H9 (cell line): ENCODE data around the gene CD59. TPM values are rescaled to one million over a fixed set of nuclear protein-coding genes. Genes with fewer than 3 reads are reported as not detected.
A peak's percentile ranks its signal among the peaks of the same experiment; 100 is the strongest.

Experiments used
- DNase-seq: peaks from one replicate; pipeline ENCODE4 v3.0.0-alpha.2; 2017
- H2AFZ ChIP-seq: one replicate; pipeline ENCODE4 v1.6.1; 2013; ENCODE audit warnings: mild to moderate bottlenecking, low read length, control low read depth, moderate library complexity
- H2AK5ac ChIP-seq: 2 replicates; pipeline ENCODE4 v1.6.1; 2013; ENCODE audit warnings: low read length, control low read depth, mixed read lengths; ENCODE audit not compliant: insufficient read length
- H2BK120ac ChIP-seq: one replicate; pipeline ENCODE4 v1.6.1; 2013; ENCODE audit warnings: low read depth, mild to moderate bottlenecking, low read length, control low read depth, inconsistent platforms; ENCODE audit not compliant: poor library complexity, severe bottlenecking
- H2BK12ac ChIP-seq: 2 replicates; pipeline ENCODE4 v1.6.1; 2013; ENCODE audit warnings: low read length, control low read depth, mixed read lengths, low read depth; ENCODE audit not compliant: insufficient read length
- H2BK15ac ChIP-seq: 2 replicates; pipeline ENCODE4 v1.6.1; 2013; ENCODE audit warnings: low read depth, low read length, control low read depth
- H2BK20ac ChIP-seq: one replicate; pipeline ENCODE4 v1.6.1; 2013; ENCODE audit warnings: low read depth, mild to moderate bottlenecking, low read length, control low read depth, inconsistent platforms; ENCODE audit not compliant: poor library complexity, severe bottlenecking
- H2BK5ac ChIP-seq: 2 replicates; pipeline ENCODE4 v1.6.1; 2013; ENCODE audit warnings: low read length, control low read depth, mixed read lengths; ENCODE audit not compliant: insufficient read length
- H3K14ac ChIP-seq: 2 replicates; pipeline ENCODE4 v1.6.1; 2013; ENCODE audit warnings: low read length, control low read depth; ENCODE audit not compliant: insufficient read depth
- H3K18ac ChIP-seq: 2 replicates; pipeline ENCODE4 v1.6.1; 2013; ENCODE audit warnings: low read depth, mild to moderate bottlenecking, mixed read lengths, low read length, control low read depth; ENCODE audit not compliant: insufficient read length
- H3K23ac ChIP-seq: 2 replicates; pipeline ENCODE4 v1.6.1; 2013; ENCODE audit warnings: low read length, control low read depth, mixed read lengths, low read depth; ENCODE audit not compliant: insufficient read length
- H3K23me2 ChIP-seq: 2 replicates; pipeline ENCODE4 v1.6.1; 2013; ENCODE audit warnings: low read depth, mild to moderate bottlenecking, mixed read lengths, low read length, control low read depth; ENCODE audit not compliant: insufficient read length, poor library complexity, severe bottlenecking
- H3K27ac ChIP-seq: 2 replicates; pipeline ENCODE4 v1.5.1; 2013; ENCODE audit warnings: low read length, control low read depth, mixed read lengths, low read depth; ENCODE audit not compliant: insufficient read length
- H3K27me3 ChIP-seq: 2 replicates; pipeline ENCODE4 v1.6.1; 2013; ENCODE audit warnings: low read length, control low read depth, inconsistent platforms; ENCODE audit not compliant: insufficient read depth
- H3K4ac ChIP-seq: 2 replicates; pipeline ENCODE4 v1.6.1; 2013; ENCODE audit warnings: low read depth, mild to moderate bottlenecking, control low read depth, inconsistent platforms, low read length, moderate library complexity
- H3K4me1 ChIP-seq: 2 replicates; pipeline ENCODE4 v1.6.1; 2013; ENCODE audit warnings: low read length, control low read depth, inconsistent platforms; ENCODE audit not compliant: insufficient read depth
- H3K4me2 ChIP-seq: 2 replicates; pipeline ENCODE4 v1.6.1; 2013; ENCODE audit warnings: low read length, control low read depth, mixed read lengths; ENCODE audit not compliant: insufficient read length, insufficient read depth
- H3K56ac ChIP-seq: 2 replicates; pipeline ENCODE4 v1.6.1; 2013; ENCODE audit warnings: low read depth, mild to moderate bottlenecking, mixed read lengths, low read length, control low read depth; ENCODE audit not compliant: insufficient read length
- H3K79me1 ChIP-seq: 2 replicates; pipeline ENCODE4 v1.6.1; 2013; ENCODE audit warnings: low read depth, mild to moderate bottlenecking, moderate library complexity, low read length, control low read depth, inconsistent platforms; ENCODE audit not compliant: insufficient read depth, poor library complexity, severe bottlenecking
- H3K79me2 ChIP-seq: 2 replicates; pipeline ENCODE4 v1.6.1; 2013; ENCODE audit warnings: low read length, control low read depth, inconsistent platforms; ENCODE audit not compliant: insufficient read depth
- H3K9ac ChIP-seq: 2 replicates; pipeline ENCODE4 v1.6.1; 2013; ENCODE audit warnings: low read length, control low read depth, mixed read lengths; ENCODE audit not compliant: insufficient read length; ENCODE audit errors: extremely low read depth
- H3K9me3 ChIP-seq: one replicate; pipeline ENCODE4 v1.6.1; 2013; ENCODE audit warnings: low read depth, low read length, inconsistent platforms; ENCODE audit not compliant: control insufficient read depth
- H3T11ph ChIP-seq: one replicate; pipeline ENCODE4 v1.6.1; 2013; ENCODE audit warnings: mild to moderate bottlenecking, low read length, control low read depth, inconsistent platforms
- H4K20me1 ChIP-seq: one replicate; pipeline ENCODE4 v1.6.1; 2013; ENCODE audit not compliant: control insufficient read depth, insufficient read length, insufficient read depth
- H4K5ac ChIP-seq: 2 replicates; pipeline ENCODE4 v1.6.1; 2013; ENCODE audit warnings: low read depth, mild to moderate bottlenecking, mixed read lengths, low read length, control low read depth; ENCODE audit not compliant: insufficient read length
- H4K8ac ChIP-seq: replicated peaks from 2 replicates; pipeline ENCODE4 v1.6.1; 2013; ENCODE audit warnings: low read length, control low read depth, mixed read lengths, low read depth; ENCODE audit not compliant: insufficient read length
- H4K91ac ChIP-seq: 2 replicates; pipeline ENCODE4 v1.6.1; 2013; ENCODE audit warnings: low read depth, mild to moderate bottlenecking, moderate library complexity, mixed read lengths, low read length, control low read depth; ENCODE audit not compliant: insufficient read length
- H3K27ac Mint-ChIP-seq, 3 experiments: 2 replicates in 2 of 3; 3 replicates in 1 of 3; pipeline ENCODE4 v1.8.0; 2020 to 2021; ENCODE audit warnings: mixed read lengths in 3 of 3, mild to moderate bottlenecking in 1 of 3, moderate library complexity in 1 of 3
- H3K27me3 Mint-ChIP-seq: 2 replicates; pipeline ENCODE4 v1.8.0; 2021; ENCODE audit warnings: low read depth, mild to moderate bottlenecking, moderate library complexity, mixed read lengths
- H3K36me3 Mint-ChIP-seq, 3 experiments: 2 replicates in 2 of 3; 3 replicates in 1 of 3; pipeline ENCODE4 v1.8.0; 2020 to 2021; ENCODE audit warnings: low read depth in 3 of 3, mixed read lengths in 3 of 3; ENCODE audit not compliant: insufficient read depth in 1 of 3
- H3K4me1 Mint-ChIP-seq, 2 experiments: 2 replicates each; pipeline ENCODE4 v1.8.0; 2020; ENCODE audit warnings: mixed read lengths in 2 of 2
- H3K4me3 Mint-ChIP-seq, 2 experiments: 2 replicates in 1 of 2; 3 replicates in 1 of 2; pipeline ENCODE4 v1.8.0; 2020 to 2021; ENCODE audit warnings: mild to moderate bottlenecking in 2 of 2, mixed read lengths in 2 of 2, moderate library complexity in 1 of 2
- H3K9me3 Mint-ChIP-seq, 2 experiments: 2 replicates in 1 of 2; 3 replicates in 1 of 2; pipeline ENCODE4 v1.8.0; 2020; ENCODE audit warnings: mild to moderate bottlenecking in 2 of 2, mixed read lengths in 2 of 2, moderate library complexity in 1 of 2
- WGBS: extraction: QIAGEN DNeasy Blood & Tissue Kit; methylation state at CpG from one replicate; pipeline ENCODE4 v1.1.7; 2013; ENCODE audit warnings: missing lambda C conversion rate, low lambda C conversion rate, mixed read lengths; ENCODE audit not compliant: insufficient read length; ENCODE audit errors: extremely low coverage; 5-methylcytosine and 5-hydroxymethylcytosine counted together
- total RNA-seq: library from RNA; stranded (reverse); gene quantifications from 2 replicates; pipeline ENCODE4 v1.2.1, GENCODE V29; 2021
- TF ChIP-seq, protein P1 (sequence below): fragments of 200-600 bp; sonication (generic); conservative IDR thresholded peaks from 3 replicates; pipeline ENCODE4 v1.8.0; 2021; ENCODE audit warnings: antibody characterized with exemption, mild to moderate bottlenecking

Gene CD59
- total RNA-seq, 1 experiment from 2014 or later: 91.5 TPM

- Mint-ChIP-seq H3K4me3 (peak within 1 kb of the TSS; percentile 81 to 87), H3K27me3 (peaks cover 19% of the 10 kb centered on the region), H3K36me3 (no peaks in the 10 kb centered on the region; a peak in 1 of 7 replicates), H3K27ac (peak within 1 kb of the TSS in 1 of 3 experiments; percentile 91; a peak in 2 of 7 replicates), H3K9me3 (no peaks in the 10 kb centered on the region), H3K4me1 (peaks cover 34 to 36% of the 10 kb centered on the region in 2 experiments)
- Histone ChIP-seq H2BK5ac (no peak within 1 kb of the TSS), H3K23me2 (peaks cover 5% of the 10 kb centered on the region), H3K56ac (no peak within 1 kb of the TSS), H4K91ac (no peak within 1 kb of the TSS), H3K14ac (no peak within 1 kb of the TSS), H3K27ac (no peak within 1 kb of the TSS), H3K4ac (no peak within 1 kb of the TSS), H2BK12ac (no peak within 1 kb of the TSS), H4K5ac (no peak within 1 kb of the TSS), H3K23ac (no peak within 1 kb of the TSS), H3K27me3 (no peaks in the 10 kb centered on the region), H2AFZ (no peak within 1 kb of the TSS), H3K4me2 (peak within 1 kb of the TSS; percentile 43), H3K9ac (no peak within 1 kb of the TSS), H2BK120ac (no peak within 1 kb of the TSS), H3K9me3 (no peaks in the 10 kb centered on the region), H3T11ph (no peak within 1 kb of the TSS), H3K18ac (no peak within 1 kb of the TSS), H2AK5ac (no peak within 1 kb of the TSS), H4K20me1 (no peaks in the 10 kb centered on the region), H4K8ac (no peak within 1 kb of the TSS), H3K79me1 (no peaks in the 10 kb centered on the region), H2BK15ac (no peak within 1 kb of the TSS), H3K79me2 (no peaks in the 10 kb centered on the region), H2BK20ac (no peak within 1 kb of the TSS), H3K4me1 (peaks cover 4% of the 10 kb centered on the region; the same call in 1 of the 2 replicates)
- TF ChIP-seq, protein P1, sequence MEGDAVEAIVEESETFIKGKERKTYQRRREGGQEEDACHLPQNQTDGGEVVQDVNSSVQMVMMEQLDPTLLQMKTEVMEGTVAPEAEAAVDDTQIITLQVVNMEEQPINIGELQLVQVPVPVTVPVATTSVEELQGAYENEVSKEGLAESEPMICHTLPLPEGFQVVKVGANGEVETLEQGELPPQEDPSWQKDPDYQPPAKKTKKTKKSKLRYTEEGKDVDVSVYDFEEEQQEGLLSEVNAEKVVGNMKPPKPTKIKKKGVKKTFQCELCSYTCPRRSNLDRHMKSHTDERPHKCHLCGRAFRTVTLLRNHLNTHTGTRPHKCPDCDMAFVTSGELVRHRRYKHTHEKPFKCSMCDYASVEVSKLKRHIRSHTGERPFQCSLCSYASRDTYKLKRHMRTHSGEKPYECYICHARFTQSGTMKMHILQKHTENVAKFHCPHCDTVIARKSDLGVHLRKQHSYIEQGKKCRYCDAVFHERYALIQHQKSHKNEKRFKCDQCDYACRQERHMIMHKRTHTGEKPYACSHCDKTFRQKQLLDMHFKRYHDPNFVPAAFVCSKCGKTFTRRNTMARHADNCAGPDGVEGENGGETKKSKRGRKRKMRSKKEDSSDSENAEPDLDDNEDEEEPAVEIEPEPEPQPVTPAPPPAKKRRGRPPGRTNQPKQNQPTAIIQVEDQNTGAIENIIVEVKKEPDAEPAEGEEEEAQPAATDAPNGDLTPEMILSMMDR: no peak
- no CpG with 5 or more reads among the region's 72 CpGs for WGBS
- DNase-seq: peak; percentile 97
These were observed 35.5 kb downstream of the CD59 start, which contains the start of gene C11orf91 for GRCh38 chr11:33700502-33701271. Gene C11orf91, minus strand, starts transcription at chr11:33700826. Its CDS starts 86 bp downstream, at chr11:33700740.
